ENCODE results near the gene ANGPT4.
A peak's percentile ranks its signal among the peaks of the same experiment; 100 is the strongest.

Gene ANGPT4

GRCh38 chr20:842547-842940 is 73.6 kb downstream of the ANGPT4 start:
- H3K27ac Mint-ChIP-seq = no peak overlapping the region
- H3K36me3 Mint-ChIP-seq (ENCODE audit: low read depth) = peaks cover 7% of the 10 kb centered on the region
- peaks cover 87% of the 10 kb centered on the region for H3K27me3 Mint-ChIP-seq (ENCODE audit: low read depth, poor library complexity)
- H3K4me3 Mint-ChIP-seq = peak overlapping the region; percentile 50
- peaks cover 2% of the 10 kb centered on the region for H3K9me3 Mint-ChIP-seq
- no peak for TF ChIP-seq CTCF (IDR thresholded peaks at IDR 0.05)
- peaks cover 24% of the 10 kb centered on the region for H3K4me1 Mint-ChIP-seq
- DNase-seq = no peak

- Mint-ChIP-seq H3K9me3 (peaks cover 6% of the 10 kb centered on the region), H3K4me3 (peak overlapping the region; percentile 78), H3K36me3 (ENCODE audit: low read depth) (peaks cover 9% of the 10 kb centered on the region), H3K4me1 (peaks cover 17% of the 10 kb centered on the region), H3K27me3 (ENCODE audit: low read depth, poor library complexity) (peaks cover 90% of the 10 kb centered on the region), H3K27ac (no peak overlapping the region)
- TF ChIP-seq CTCF (IDR thresholded peaks at IDR 0.05) = no peak
- DNase-seq = peak; percentile 23
Measured at GRCh38 chr20:841568-842546, 74.3 kb downstream of the ANGPT4 start.

- no peak overlapping the region for H3K27ac Mint-ChIP-seq
- DNase-seq = peak; percentile 44
- TF ChIP-seq CTCF (IDR thresholded peaks at IDR 0.05) = no peak
- H3K36me3 Mint-ChIP-seq (ENCODE audit: low read depth) = peaks cover 9% of the 10 kb centered on the region
- peaks cover 82% of the 10 kb centered on the region for H3K27me3 Mint-ChIP-seq (ENCODE audit: low read depth, poor library complexity)
- H3K9me3 Mint-ChIP-seq = peaks cover 6% of the 10 kb centered on the region
- peaks cover 10% of the 10 kb centered on the region for H3K4me1 Mint-ChIP-seq
- peak overlapping the region; percentile 73 for H3K4me3 Mint-ChIP-seq
Measured at GRCh38 chr20:840858-841567, 75.1 kb downstream of the ANGPT4 start.

GRCh38 chr20:840503-840857 is 75.7 kb downstream of the ANGPT4 start:
- Mint-ChIP-seq H3K36me3 (ENCODE audit: low read depth) (peaks cover 9% of the 10 kb centered on the region), H3K9me3 (peaks cover 6% of the 10 kb centered on the region), H3K27me3 (ENCODE audit: low read depth, poor library complexity) (peaks cover 77% of the 10 kb centered on the region), H3K27ac (no peak overlapping the region), H3K4me1 (peaks cover 11% of the 10 kb centered on the region), H3K4me3 (peak overlapping the region; percentile 73)
- no peak for DNase-seq
- TF ChIP-seq CTCF (IDR thresholded peaks at IDR 0.05) = no peak

GRCh38 chr20:839626-840025 is 76.5 kb downstream of the ANGPT4 start:
- Mint-ChIP-seq H3K4me3 (no peak overlapping the region), H3K4me1 (peaks cover 19% of the 10 kb centered on the region), H3K36me3 (ENCODE audit: low read depth) (peaks cover 9% of the 10 kb centered on the region), H3K27me3 (ENCODE audit: low read depth, poor library complexity) (peaks cover 72% of the 10 kb centered on the region), H3K27ac (no peak overlapping the region), H3K9me3 (peaks cover 6% of the 10 kb centered on the region)
- DNase-seq = no peak
- no peak for TF ChIP-seq CTCF (IDR thresholded peaks at IDR 0.05)
